Adrenal gland (tissue), 12 donors: ENCODE results near the gene ADAM17. TPM values are rescaled to one million over a fixed set of nuclear protein-coding genes. Genes with fewer than 3 reads are reported as not detected.

Experiments used
- DNase-seq, 7 donors: peaks; one replicate each; pipeline ENCODE4 v3.0.0-alpha.2; 2019 to 2020
- H3K27ac ChIP-seq, 5 donors: fragments of 200-600 bp; sonication (generic) in 4 of 5; 1 replicate in 3 of 5; 2 replicates in 2 of 5; pipeline versions ENCODE4 v1.5.1 to v1.8.0; 2016 to 2020; ENCODE audit warnings: mild to moderate bottlenecking in 1 of 5
- H3K27me3 ChIP-seq: fragments of 200-600 bp; 2 replicates; pipeline ENCODE4 v1.8.0; 2021
- H3K36me3 ChIP-seq, 2 donors: fragments of 200-600 bp; replicated peaks in 1 of 2; 1 replicate in 1 of 2; 2 replicates in 1 of 2; pipeline versions ENCODE4 v1.5.1 to v1.8.0; 2018 to 2022
- H3K4me1 ChIP-seq, 2 donors: fragments of 200-600 bp; replicated peaks in 1 of 2; 1 replicate in 1 of 2; 2 replicates in 1 of 2; pipeline versions ENCODE4 v1.5.1 to v1.8.0; 2018 to 2021
- H3K4me3 ChIP-seq, 4 donors: fragments of 200-600 bp; sonication (generic) in 3 of 4; one replicate each; pipeline ENCODE4 v1.5.1; 2016 to 2018
- H3K9me3 ChIP-seq, 3 donors: fragments of 200-600 bp; sonication (generic) in 1 of 3; replicated peaks in 1 of 3; 1 replicate in 2 of 3; 2 replicates in 1 of 3; pipeline versions ENCODE4 v1.5.1 to v1.8.0; 2016 to 2021
- POLR2A ChIP-seq, 2 donors: fragments of 450-650 bp; IDR thresholded peaks; one replicate each; pipeline ENCODE4 v1.6.1; 2017; ENCODE audit warnings: antibody characterized with exemption in 2 of 2, mild to moderate bottlenecking in 2 of 2, moderate library complexity in 1 of 2
- WGBS, 4 donors: extraction: QIAGEN DNeasy Blood & Tissue Kit in 2 of 4; methylation state at CpG; one replicate each; pipeline versions ENCODE4 v1.1.5 to v1.1.7; 2013 to 2017; 5-methylcytosine and 5-hydroxymethylcytosine counted together
- intact Hi-C, 2 donors: fragments of 100-400 bp; cut with DNase I; formaldehyde crosslinking; loops; one replicate each; pipeline versions ENCODE4 v1.14.1 to v1.15.0; 2022 to 2023
- polyA plus RNA-seq, 3 donors: library from polyadenylated mRNA; stranded (reverse); fragments of 200-250 nt in 2 of 3; fragments of 350-450 nt in 1 of 3; fragmentation: Illumina TruSeq in 1 of 3; extraction: RNeasy Lipid Tissue Mini Kit (QIAGEN cat#74804) in 1 of 3; gene quantifications; one replicate each; pipeline ENCODE4 v1.2.3, GENCODE V29; 2013 to 2014
- total RNA-seq, 9 donors: library from RNA; depleted of rRNA in 4 of 9; stranded (reverse); fragments of >200 nt in 4 of 9; fragments of 120-200 nt in 1 of 9; fragmentation: NEBNext Ultra II Directional in 1 of 9; extraction: Animal tissue kit (Norgen Biotek cat#: 25700) in 1 of 9; gene quantifications; one replicate each; pipeline versions ENCODE4 v1.1.0 to v1.2.4, GENCODE V29; 2013 to 2023
- TF ChIP-seq, protein P1 (sequence below), 6 experiments: fragments of 450-650 bp in 4 of 6; fragments of 200-600 bp in 2 of 6; sonication (generic) in 1 of 6; IDR thresholded peaks; 1 replicate in 5 of 6; 2 replicates in 1 of 6; pipeline versions ENCODE4 v1.5.1 to v1.8.0; 2016 to 2021; ENCODE audit warnings: antibody characterized with exemption in 6 of 6, mild to moderate bottlenecking in 2 of 6, moderate library complexity in 1 of 6
- donor health status: healthy with polysubstance abuse.
- donor health status: Bipolar disorder and iron deficiency.
- donor health status: DM: yes; HTN: yes; CAD: no.
- donor health status: DM: no; HTN: no; CAD: no.
- donor health status: DM: no; HTN: no; CAD: no.
- donor health status: DM: yes; HTN: yes; CAD: no.

ADAM17 gene
- total and polyA plus RNA-seq, 12 donors = 10.6 to 39.4 (median 19.7) TPM

DNA sequence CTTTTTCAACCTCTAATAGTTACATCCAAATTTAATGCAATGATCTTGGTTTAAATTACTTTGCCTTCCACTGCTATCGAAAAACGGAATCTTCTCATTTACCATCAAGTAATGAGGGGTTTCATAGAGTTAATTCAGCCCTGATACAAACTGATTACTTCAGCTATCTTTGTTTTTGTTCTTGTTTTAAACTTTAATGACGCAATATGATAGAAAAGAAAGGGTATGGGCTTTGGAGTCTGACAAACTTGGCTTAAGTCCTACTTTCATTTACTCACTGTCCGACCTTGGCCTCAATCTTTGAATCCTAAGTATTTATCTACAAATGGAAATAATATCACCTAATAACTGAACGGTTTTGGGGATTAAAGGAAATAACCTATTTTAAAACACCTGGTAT is 16.1 kb downstream of the ADAM17 start:
- no peaks in the 10 kb centered on the region for H3K27me3 ChIP-seq
- H3K36me3 ChIP-seq = peaks cover 0 to 4% of the 10 kb centered on the region in 2 donors
- TF ChIP-seq POLR2A (IDR thresholded peaks at IDR 0.05) = no peak
- TF ChIP-seq, protein P1, sequence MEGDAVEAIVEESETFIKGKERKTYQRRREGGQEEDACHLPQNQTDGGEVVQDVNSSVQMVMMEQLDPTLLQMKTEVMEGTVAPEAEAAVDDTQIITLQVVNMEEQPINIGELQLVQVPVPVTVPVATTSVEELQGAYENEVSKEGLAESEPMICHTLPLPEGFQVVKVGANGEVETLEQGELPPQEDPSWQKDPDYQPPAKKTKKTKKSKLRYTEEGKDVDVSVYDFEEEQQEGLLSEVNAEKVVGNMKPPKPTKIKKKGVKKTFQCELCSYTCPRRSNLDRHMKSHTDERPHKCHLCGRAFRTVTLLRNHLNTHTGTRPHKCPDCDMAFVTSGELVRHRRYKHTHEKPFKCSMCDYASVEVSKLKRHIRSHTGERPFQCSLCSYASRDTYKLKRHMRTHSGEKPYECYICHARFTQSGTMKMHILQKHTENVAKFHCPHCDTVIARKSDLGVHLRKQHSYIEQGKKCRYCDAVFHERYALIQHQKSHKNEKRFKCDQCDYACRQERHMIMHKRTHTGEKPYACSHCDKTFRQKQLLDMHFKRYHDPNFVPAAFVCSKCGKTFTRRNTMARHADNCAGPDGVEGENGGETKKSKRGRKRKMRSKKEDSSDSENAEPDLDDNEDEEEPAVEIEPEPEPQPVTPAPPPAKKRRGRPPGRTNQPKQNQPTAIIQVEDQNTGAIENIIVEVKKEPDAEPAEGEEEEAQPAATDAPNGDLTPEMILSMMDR (IDR thresholded peaks at IDR 0.05) = no peak
- peak overlapping the region; percentile 66 to 87 (median 70) for H3K27ac ChIP-seq
- intact Hi-C loops = loop anchor here in 1 of 2 donors (2.0 to 10.0 kb wide), 2 partner anchors 15 to 65 kb away; partner anchors contain the start of genes ADAM17 and IAH1
- 14 to 23% (median 21%) methylated on average over 5 of the region's 5 CpGs for WGBS, 4 donors
- no peaks in the 10 kb centered on the region for H3K9me3 ChIP-seq
- H3K4me1 ChIP-seq = peaks cover 22 to 41% of the 10 kb centered on the region in 2 donors
- peak overlapping the region in 1 of 4 donors; percentile 20 for H3K4me3 ChIP-seq
- DNase-seq = peak in 1 of 7 donors; percentile 36

DNA sequence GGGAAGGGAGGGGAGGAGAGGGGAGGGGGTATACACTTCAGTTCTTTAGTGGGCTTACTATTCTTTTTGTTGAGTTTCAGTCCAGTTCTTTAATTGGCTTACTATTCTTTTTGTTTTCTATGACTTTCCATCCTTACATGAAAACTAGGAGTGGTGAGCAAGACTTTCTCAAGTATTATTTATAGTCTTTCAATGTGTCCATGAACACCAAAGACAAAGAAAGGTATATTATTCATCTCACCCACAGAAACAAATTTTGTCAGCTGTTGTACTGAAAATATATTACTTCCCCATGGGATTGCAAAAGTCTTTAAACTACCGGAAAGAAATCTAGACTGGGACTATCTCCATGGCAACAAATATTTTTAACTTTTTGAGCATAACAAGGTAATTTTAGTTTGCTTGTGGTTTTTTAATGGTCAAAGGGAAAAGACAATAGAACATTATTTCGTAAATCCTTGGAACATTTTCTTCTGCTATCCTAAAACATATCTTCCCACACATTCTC is 17.6 kb downstream of the ADAM17 start:
- intact Hi-C loops = loop anchor here in 1 of 2 donors (2.0 to 10.0 kb wide), 2 partner anchors 17 to 63 kb away; partner anchors contain the start of genes ADAM17 and IAH1
- peaks cover 14 to 32% of the 10 kb centered on the region in 2 donors for H3K4me1 ChIP-seq
- H3K9me3 ChIP-seq = no peaks in the 10 kb centered on the region
- peaks cover 0 to 4% of the 10 kb centered on the region in 2 donors for H3K36me3 ChIP-seq
- no peak for DNase-seq
- peak overlapping the region in 1 of 4 donors; percentile 20 for H3K4me3 ChIP-seq
- H3K27me3 ChIP-seq = no peaks in the 10 kb centered on the region
- no peak for TF ChIP-seq POLR2A (IDR thresholded peaks at IDR 0.05)
- TF ChIP-seq, protein P1 (IDR thresholded peaks at IDR 0.05) = no peak
- WGBS, 4 donors = 11 to 14% (median 13%) methylated on average over 2 of the region's 2 CpGs
- peak overlapping the region; percentile 19 to 87 (median 70) for H3K27ac ChIP-seq

DNA sequence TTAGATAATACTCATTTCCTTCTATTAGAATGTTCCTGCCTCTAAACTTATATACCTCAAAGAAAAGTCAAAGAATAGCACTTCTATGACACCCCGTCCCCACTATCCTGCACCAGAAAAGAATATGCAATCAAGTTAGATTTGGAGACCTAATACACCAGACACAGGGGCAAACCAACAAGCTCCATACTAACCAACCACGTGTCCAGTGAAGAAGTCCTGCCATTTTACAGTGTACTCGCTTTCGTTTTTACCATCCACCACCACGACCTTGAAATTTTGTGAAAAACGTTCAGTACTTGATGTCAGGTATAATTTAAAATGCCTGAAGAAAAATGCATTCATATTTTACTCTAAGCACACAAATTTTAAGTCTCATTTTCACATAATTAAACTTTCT is 19.1 kb downstream of the ADAM17 start:
- 71 to 85% (median 75%) methylated on average over 6 of the region's 6 CpGs for WGBS, 4 donors
- TF ChIP-seq, protein P1 (IDR thresholded peaks at IDR 0.05) = no peak
- TF ChIP-seq POLR2A (IDR thresholded peaks at IDR 0.05) = no peak
- no peak overlapping the region for H3K27ac ChIP-seq

DNA sequence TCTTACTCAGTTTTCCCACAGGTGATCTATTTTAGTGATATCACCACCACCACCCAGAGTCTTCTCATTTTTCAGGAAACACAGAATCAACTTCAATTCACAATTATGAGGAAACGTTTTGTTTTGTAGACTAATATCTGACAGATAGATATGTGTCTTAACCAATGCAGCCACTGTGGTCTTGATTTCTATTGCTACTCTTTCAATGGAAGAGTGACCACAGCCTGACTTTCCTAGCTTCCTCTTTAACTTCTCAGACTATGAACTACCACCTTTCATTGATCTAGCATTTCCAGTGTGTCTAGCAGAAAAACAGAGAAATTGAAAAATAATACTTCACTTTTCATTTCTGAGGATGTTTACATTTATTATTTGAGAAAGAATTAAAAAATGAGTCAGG is 20.5 kb downstream of the ADAM17 start:
- Histone ChIP-seq H3K4me1 (peaks cover 14 to 22% of the 10 kb centered on the region in 2 donors), H3K9me3 (no peaks in the 10 kb centered on the region), H3K27ac (no peak overlapping the region), H3K27me3 (no peaks in the 10 kb centered on the region), H3K4me3 (no peak overlapping the region), H3K36me3 (peaks cover 0 to 4% of the 10 kb centered on the region in 2 donors)
- 29 to 55% (median 41%) methylated on average over 1 of the region's 1 CpG for WGBS, 4 donors
- DNase-seq = no peak
- intact Hi-C loops = loop anchor here in 1 of 2 donors (10.0 kb wide), 1 partner anchor 60 kb away; the partner anchor contains the start of gene IAH1
- TF ChIP-seq, protein P1 (IDR thresholded peaks at IDR 0.05) = no peak
- TF ChIP-seq POLR2A (IDR thresholded peaks at IDR 0.05) = no peak

More for the DNA sequence above, 19.1 kb downstream of the ADAM17 start:
- H3K27me3 ChIP-seq = no peaks in the 10 kb centered on the region
- DNase-seq = no peak
- intact Hi-C loops = loop anchor here in 1 of 2 donors (10.0 kb wide), 1 partner anchor 62 kb away; the partner anchor contains the start of gene IAH1
- peaks cover 14 to 29% of the 10 kb centered on the region in 2 donors for H3K4me1 ChIP-seq
- no peak overlapping the region for H3K4me3 ChIP-seq
- H3K9me3 ChIP-seq = no peaks in the 10 kb centered on the region
- peaks cover 0 to 4% of the 10 kb centered on the region in 2 donors for H3K36me3 ChIP-seq
